NK-92 treated with Interleukin-12 subunit alpha and Interleukin-12 subunit beta, amount 100 ng/mL, for 24 hours (cell line): ENCODE measurements around the gene ECT2L.
A peak's percentile ranks its signal among the peaks of the same experiment; 100 is the strongest.
"Not testable (repeated sequence)": the region's sequence is repeated elsewhere in the genome, so short reads cannot be mapped to it uniquely, and the experiment has no call there.

ENCODE experiments used
- DNase-seq: peaks from one replicate; lab custom pipeline; 2025; lab: John Stamatoyannopoulos, UW

The ECT2L gene

DNA sequence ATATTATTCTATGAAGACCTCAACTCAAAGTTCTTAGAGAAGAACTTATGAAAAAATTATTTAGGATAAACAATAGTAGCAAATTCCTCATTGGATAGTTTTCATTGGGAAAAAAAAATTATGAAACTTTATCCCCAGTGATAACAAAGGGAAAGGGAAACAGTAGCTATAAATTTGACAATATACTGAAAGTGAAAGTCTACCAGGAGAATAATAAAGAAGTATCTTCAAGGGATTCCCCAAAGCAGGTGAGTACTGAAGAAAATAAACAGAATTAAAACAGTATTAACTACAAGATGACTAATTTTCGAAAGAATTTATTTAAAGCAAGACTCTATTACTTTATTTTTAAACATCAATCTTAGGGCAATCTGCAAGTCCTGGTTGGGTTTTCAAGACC is 135.8 kb downstream of the ECT2L start:
- no peak for DNase-seq

DNA sequence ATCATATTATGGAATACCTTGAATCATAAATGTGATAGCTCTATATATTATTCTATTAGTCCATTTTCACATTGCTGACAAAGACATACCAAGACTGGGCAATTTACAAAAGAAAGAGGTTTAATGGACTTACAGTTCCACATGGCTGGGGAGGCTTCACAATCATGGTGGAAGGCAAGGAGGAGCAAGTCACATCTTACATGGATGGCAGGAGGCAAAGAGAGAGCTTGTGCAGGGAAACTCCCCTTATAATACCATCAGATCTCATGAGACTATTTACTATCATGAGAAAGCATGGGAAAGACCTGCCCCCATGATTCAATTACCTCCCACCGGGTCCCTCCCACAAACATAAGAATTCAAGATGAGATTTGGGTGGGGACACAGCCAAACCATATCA is 141.0 kb downstream of the ECT2L start:
- DNase-seq: not testable (repeated sequence)

DNA sequence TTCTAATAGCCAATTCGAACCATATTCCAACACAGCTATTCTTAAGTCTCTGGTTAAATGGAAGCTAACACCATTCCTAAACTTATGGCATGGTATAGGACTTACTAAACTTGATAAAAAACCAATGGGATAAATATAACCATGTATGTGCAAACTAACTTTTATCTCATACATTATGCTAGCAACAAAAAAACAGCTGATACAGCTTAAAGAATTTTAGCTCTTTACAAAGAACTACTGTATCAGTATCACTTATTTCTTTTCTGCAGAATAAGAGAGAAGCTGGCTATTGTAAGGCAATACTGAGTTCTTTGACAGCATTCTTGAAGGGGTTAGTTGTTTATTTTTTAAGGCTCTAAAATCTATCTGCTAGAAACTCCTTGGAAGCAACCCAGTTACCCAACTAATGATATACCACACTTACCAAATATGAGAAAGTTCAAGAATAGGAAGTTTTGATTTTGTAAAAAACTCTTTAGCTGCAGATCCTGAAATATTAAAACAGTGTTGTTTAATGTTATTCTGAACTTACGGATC is 147.3 kb downstream of the ECT2L start:
- no peak for DNase-seq

DNA sequence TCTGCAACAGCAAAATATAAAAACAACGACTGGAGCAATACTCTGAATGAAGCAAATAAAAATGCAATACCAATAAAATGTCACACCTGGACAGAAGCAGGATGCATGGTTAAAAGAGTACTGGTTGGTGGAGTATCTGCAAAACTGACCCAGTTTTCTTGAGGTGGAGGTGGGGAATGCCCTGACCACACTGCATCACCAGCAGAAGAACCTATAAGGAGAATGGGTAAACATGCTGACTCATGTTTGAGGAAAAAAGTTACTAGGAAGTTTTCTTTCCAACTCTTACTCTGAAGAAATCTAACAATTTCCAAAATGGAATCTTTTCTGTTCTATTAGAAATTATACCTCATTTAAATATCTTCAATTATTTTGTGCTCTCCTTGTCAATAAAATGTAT is 148.5 kb downstream of the ECT2L start:
- peak; percentile 8 for DNase-seq

DNA sequence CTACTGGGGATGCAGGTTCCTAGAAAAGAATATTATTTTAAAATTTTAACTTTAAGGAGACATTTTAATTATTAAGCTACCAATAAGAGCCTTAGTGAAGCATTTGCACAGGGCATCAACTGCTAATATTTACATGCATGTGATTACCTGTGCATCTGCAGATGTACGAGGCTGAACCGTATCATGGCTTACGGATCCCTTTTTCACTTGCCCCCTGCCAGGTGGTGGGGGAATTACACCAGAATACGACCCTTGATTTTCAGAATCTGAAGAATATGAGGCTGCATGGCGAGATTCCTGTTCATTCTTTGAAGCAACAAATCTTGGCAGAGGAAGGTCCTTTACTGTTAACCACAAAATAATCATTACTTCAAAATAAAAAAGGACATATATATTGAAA is 149.5 kb downstream of the ECT2L start:
- no peak for DNase-seq

DNA sequence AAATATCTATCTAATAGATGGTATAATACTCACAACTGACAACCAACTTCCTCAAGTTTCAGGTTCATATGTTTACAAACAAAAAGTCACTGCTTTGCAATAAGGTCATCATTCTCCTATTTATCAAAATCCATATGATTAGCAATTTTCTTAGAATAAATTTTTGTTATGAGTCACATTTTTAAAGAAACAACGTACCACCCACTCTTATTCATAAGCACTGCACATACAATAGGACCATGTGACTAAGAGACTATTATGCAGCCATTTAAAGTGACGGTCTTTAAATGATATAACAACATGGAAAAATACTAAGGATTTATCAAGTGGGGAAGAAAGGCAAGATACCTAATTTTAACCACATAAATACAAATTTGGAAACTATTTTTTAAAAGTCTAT is 152.1 kb downstream of the ECT2L start:
- DNase-seq: no peak

DNA sequence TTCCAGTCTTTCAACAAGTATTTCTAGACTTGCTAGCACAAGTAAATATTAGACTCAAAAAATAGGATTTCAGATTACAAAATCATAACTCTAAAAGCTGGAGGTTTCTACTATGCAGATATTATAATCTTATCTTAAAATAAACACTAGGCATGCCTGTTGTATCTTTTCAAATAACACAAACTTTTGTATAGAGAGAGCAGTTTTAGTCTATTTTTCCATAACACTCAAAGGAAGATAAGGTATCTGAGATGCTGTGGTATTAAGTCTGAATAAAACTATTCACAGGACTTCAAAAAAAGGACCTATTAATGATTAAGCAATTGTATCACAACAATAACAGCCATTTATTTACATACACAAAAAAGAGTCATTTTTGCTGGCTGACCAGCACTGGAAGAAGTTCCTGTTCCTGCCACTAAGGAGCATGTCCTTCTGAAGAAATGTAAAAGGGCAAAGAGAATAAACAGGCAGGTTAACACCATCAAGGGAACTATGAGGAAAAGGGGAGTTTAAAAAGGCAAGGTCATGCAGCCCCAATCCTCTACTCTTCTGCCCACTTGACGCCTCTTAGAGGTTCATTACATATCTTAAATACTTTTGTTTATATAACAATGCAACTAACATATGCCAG is 152.8 kb downstream of the ECT2L start:
- no peak for DNase-seq

DNA sequence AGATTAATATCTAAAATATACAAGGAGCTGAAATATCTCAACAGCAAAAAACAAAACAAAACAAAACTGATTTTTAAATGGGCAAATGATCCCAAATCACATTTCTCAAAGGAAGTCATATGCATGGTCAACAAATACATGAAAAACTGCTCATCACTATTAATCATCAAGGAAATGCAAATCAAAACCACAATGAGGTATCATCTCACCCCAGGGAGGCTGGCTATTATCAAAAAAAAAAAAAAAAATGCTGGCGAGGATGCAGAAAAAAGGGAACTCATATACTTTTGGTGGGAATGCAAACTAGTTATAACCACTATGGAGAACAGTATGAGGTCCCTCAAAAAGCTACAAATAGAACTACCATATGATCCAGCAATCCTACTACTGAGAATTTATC is 157.6 kb downstream of the ECT2L start:
- no peak for DNase-seq
